ENCODE data around the gene YY1. TPM values are rescaled to one million over a fixed set of nuclear protein-coding genes. Genes with fewer than 3 reads are reported as not detected.

Gene YY1
- total and polyA plus RNA-seq, 2 experiments from 2014 or later = 38.2 to 43.3 TPM

- Histone ChIP-seq H3K36me3 (ENCODE audit: low read depth) (no peaks in the 10 kb centered on the region), H3K79me2 (ENCODE audit: insufficient read depth) (peaks cover 82% of the 10 kb centered on the region), H3K9ac (peak overlapping the region; percentile 99), H2AFZ (no peak overlapping the region), H4K20me1 (ENCODE audit: insufficient read depth) (peaks cover 9% of the 10 kb centered on the region), H3K4me2 (ENCODE audit: unreplicated experiment) (peak overlapping the region; percentile 94), H3K27ac (peak overlapping the region; percentile 95; the same call in 1 of the 2 replicates), H3K4me3 (peak overlapping the region; percentile 93), H3F3A (ENCODE audit: insufficient read depth) (peaks cover 20% of the 10 kb centered on the region), H3K4me1 (ENCODE audit: insufficient read depth) (peaks cover 25% of the 10 kb centered on the region), H3K27me3 (replicated peaks; ENCODE audit: insufficient read depth) (no peaks in the 10 kb centered on the region), H3K9me2 (ENCODE audit: insufficient read depth) (no peaks in the 10 kb centered on the region), H3K9me3 (ENCODE audit: low read depth) (no peaks in the 10 kb centered on the region)
- no peak for DNase-seq
- no peak for TF ChIP-seq EZH2 (IDR thresholded peaks at IDR 0.05; ENCODE audit: insufficient read depth, poor library complexity, severe bottlenecking)
- no peak for TF ChIP-seq EZH2phosphoT487 (IDR thresholded peaks at IDR 0.05; ENCODE audit: insufficient read depth, low read depth)
- in situ Hi-C loops (cut with MboI) = no loop called here
Measured at GRCh38 chr14:100236881-100237280, 2.1 kb upstream of the YY1 start.

GRCh38 chr14:100237735-100238418 lies 1.1 kb upstream of the YY1 start:
- peak; percentile 67 for DNase-seq
- Histone ChIP-seq H3K27ac (peak overlapping the region; percentile 95), H3K4me1 (ENCODE audit: insufficient read depth) (peaks cover 33% of the 10 kb centered on the region), H4K20me1 (ENCODE audit: insufficient read depth) (peaks cover 9% of the 10 kb centered on the region), H3K4me3 (peak overlapping the region; percentile 93), H3K79me2 (ENCODE audit: insufficient read depth) (peaks cover 82% of the 10 kb centered on the region), H3K36me3 (ENCODE audit: low read depth) (no peaks in the 10 kb centered on the region; the same call in 1 of the 2 replicates), H2AFZ (peak overlapping the region; percentile 47), H3K9me2 (ENCODE audit: insufficient read depth) (no peaks in the 10 kb centered on the region), H3K9me3 (ENCODE audit: low read depth) (no peaks in the 10 kb centered on the region), H3K9ac (peak overlapping the region; percentile 99), H3K27me3 (replicated peaks; ENCODE audit: insufficient read depth) (no peaks in the 10 kb centered on the region), H3F3A (ENCODE audit: insufficient read depth) (peaks cover 30% of the 10 kb centered on the region), H3K4me2 (ENCODE audit: unreplicated experiment) (peak overlapping the region; percentile 94)
- 1% methylated on average over 29 to 49 of the region's 64 CpGs for WGBS, 2 experiments (ENCODE audit: low coverage in 1 of 2, low lambda C conversion rate in 2 of 2, missing lambda C conversion rate in 2 of 2)
- in situ Hi-C loops (cut with MboI) = no loop called here
- no peak for TF ChIP-seq EZH2phosphoT487 (IDR thresholded peaks at IDR 0.05; ENCODE audit: insufficient read depth, low read depth)
- TF ChIP-seq EZH2 (IDR thresholded peaks at IDR 0.05; ENCODE audit: insufficient read depth, poor library complexity, severe bottlenecking) = no peak

GRCh38 chr14:100239211-100239839 lies 381 bp downstream of the YY1 start:
- H3K9me3 ChIP-seq (ENCODE audit: low read depth) = no peaks in the 10 kb centered on the region
- H3K9ac ChIP-seq = peak overlapping the region; percentile 93
- H2AFZ ChIP-seq = peak overlapping the region; percentile 34; the same call in 1 of the 2 replicates
- 0 to 1% methylated on average over 73 to 87 of the region's 93 CpGs for WGBS, 2 experiments (ENCODE audit: low coverage in 1 of 2, low lambda C conversion rate in 2 of 2, missing lambda C conversion rate in 2 of 2)
- no peaks in the 10 kb centered on the region for H3K27me3 ChIP-seq (replicated peaks; ENCODE audit: insufficient read depth)
- in situ Hi-C loops (cut with MboI) = no loop called here
- H3K4me3 ChIP-seq = peak overlapping the region; percentile 88
- H3F3A ChIP-seq (ENCODE audit: insufficient read depth) = peaks cover 36% of the 10 kb centered on the region
- H3K36me3 ChIP-seq (ENCODE audit: low read depth) = no peaks in the 10 kb centered on the region; the same call in 1 of the 2 replicates
- no peak for TF ChIP-seq EZH2 (IDR thresholded peaks at IDR 0.05; ENCODE audit: insufficient read depth, poor library complexity, severe bottlenecking)
- H3K9me2 ChIP-seq (ENCODE audit: insufficient read depth) = no peaks in the 10 kb centered on the region
- peaks cover 9% of the 10 kb centered on the region for H4K20me1 ChIP-seq (ENCODE audit: insufficient read depth)
- peaks cover 38% of the 10 kb centered on the region for H3K4me1 ChIP-seq (ENCODE audit: insufficient read depth)
- peaks cover 82% of the 10 kb centered on the region for H3K79me2 ChIP-seq (ENCODE audit: insufficient read depth)
- DNase-seq = peak; percentile 38
- peak overlapping the region; percentile 59 for H3K4me2 ChIP-seq (ENCODE audit: unreplicated experiment)
- peak overlapping the region; percentile 87 for H3K27ac ChIP-seq

GRCh38 chr14:100239840-100240667 lies 1.1 kb downstream of the YY1 start:
- peak overlapping the region; percentile 97 for H3K4me2 ChIP-seq (ENCODE audit: unreplicated experiment)
- in situ Hi-C loops (cut with MboI) = no loop called here
- H2AFZ ChIP-seq = peak overlapping the region; percentile 34; the same call in 1 of the 2 replicates

More at GRCh38 chr14:100239840-100240667, 1.1 kb downstream of the YY1 start:
- H3K4me3 ChIP-seq = peak overlapping the region; percentile 90
- peaks cover 36% of the 10 kb centered on the region for H3F3A ChIP-seq (ENCODE audit: insufficient read depth)
- peaks cover 9% of the 10 kb centered on the region for H4K20me1 ChIP-seq (ENCODE audit: insufficient read depth)
- peaks cover 82% of the 10 kb centered on the region for H3K79me2 ChIP-seq (ENCODE audit: insufficient read depth)
- TF ChIP-seq EZH2phosphoT487 (IDR thresholded peaks at IDR 0.05; ENCODE audit: insufficient read depth, low read depth) = no peak
- TF ChIP-seq EZH2 (IDR thresholded peaks at IDR 0.05; ENCODE audit: insufficient read depth, poor library complexity, severe bottlenecking) = no peak
- peak overlapping the region; percentile 93 for H3K9ac ChIP-seq
- no peaks in the 10 kb centered on the region for H3K9me2 ChIP-seq (ENCODE audit: insufficient read depth)
- H3K36me3 ChIP-seq (ENCODE audit: low read depth) = no peaks in the 10 kb centered on the region; the same call in 1 of the 2 replicates
- DNase-seq = peak; percentile 98
- peaks cover 38% of the 10 kb centered on the region for H3K4me1 ChIP-seq (ENCODE audit: insufficient read depth)
- H3K9me3 ChIP-seq (ENCODE audit: low read depth) = no peaks in the 10 kb centered on the region
- WGBS, 2 experiments (ENCODE audit: low coverage in 1 of 2, low lambda C conversion rate in 2 of 2, missing lambda C conversion rate in 2 of 2) = 0 to 1% methylated on average over 40 to 46 of the region's 115 CpGs
- peak overlapping the region; percentile 89 for H3K27ac ChIP-seq
- H3K27me3 ChIP-seq (replicated peaks; ENCODE audit: insufficient read depth) = no peaks in the 10 kb centered on the region

Measured in GM23248 (cell line).